GM21423 (cell line): ENCODE results near the gene COL9A3.

Experiments
- ATAC-seq: cut with Tn5 transposase; IDR thresholded peaks from one replicate; pipeline ENCODE4 v1.9.1; 2021; ENCODE audit warnings: mild to moderate bottlenecking, moderate library complexity; ENCODE audit not compliant: unreplicated experiment

COL9A3 gene

DNA sequence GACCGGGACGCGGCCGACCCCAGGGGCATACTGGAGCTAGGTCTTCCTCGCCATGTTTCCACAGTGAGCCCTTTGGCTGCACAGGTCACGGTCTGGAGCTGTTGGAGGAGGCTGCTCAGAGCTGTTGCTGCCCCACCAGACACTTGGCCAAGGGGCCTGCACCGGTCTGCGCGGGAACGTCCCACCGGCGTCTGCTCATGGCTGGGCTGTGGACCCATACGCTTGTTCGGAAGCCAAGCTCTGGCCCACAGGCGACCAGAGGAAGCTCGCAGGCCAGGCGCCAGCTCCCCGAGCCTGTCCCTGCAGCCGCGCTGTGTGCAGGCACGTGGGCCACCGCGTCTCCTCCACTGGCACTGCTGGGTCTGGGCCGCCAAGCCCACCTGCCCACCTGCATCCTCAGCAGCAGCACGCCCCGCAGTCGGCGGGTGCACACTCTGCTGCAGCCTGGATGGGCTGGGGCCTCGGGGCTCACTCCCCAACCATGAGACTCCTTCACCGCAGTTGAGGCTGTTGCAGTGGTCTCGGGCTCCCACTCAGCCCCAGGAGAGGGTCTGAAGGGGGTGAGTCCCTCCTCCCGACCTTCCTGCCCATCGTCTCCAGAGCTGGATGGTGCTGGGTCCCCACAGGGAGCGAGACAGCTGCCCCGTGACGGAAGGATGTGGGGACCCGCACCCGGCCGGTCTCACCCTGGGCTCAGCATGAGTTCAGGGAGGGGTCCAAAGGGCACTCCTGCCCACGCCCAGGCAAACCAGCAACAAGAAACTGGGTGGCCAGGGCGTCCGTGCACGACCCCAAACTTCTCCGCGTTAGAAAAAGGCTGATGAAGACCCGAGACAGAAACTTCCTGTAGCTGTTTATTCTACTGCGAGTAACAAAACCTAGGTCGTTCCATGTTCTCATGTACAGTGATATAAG lies 60.3 kb downstream of the COL9A3 start:
- ATAC-seq: no peak

GRCh38 chr20:62878244-62879038 lies 61.6 kb downstream of the COL9A3 start:
- no peak for ATAC-seq

GRCh38 chr20:62879275-62880146 lies 62.7 kb downstream of the COL9A3 start:
- ATAC-seq: no peak

DNA sequence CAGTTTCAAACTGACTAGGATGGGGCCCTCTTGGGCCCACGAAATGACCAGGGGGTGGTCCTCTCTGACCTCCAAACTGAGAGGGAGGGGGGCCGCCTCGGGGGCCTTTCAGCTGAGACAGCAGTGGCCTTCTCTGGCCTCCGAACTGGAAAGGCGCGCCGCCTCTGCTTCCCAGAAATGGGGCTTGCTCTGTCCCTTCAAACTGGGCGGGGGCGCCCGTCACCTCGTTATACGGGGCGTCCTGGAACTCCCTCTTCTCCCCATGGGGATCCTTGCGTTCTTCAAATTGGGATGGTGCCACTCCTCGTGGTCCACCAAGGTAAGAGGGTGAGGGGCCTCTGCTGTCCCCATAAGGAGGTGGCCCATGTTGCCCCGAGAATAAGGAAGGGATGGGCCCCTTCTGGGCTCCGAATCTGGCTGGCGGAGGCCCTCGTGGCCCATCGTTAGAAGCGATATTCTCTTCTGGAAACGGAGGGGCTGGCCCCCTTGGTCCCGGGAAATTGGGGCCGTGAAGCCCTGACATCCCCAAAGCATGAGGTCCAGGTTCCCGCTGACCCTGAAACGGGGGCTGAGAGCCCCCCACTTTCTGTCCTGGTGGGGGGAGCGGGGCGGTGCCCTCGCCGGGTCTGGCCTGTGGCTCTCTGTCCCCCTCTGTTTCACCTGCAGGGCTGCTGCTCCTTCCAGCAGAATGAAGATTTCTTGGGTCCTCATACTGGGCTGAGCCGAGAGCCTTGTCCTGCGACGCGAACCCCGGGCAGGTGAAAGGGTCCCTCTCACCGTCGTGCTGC lies 63.5 kb downstream of the COL9A3 start:
- ATAC-seq: no peak

GRCh38 chr20:62880935-62881661 lies 64.2 kb downstream of the COL9A3 start:
- no peak for ATAC-seq

DNA sequence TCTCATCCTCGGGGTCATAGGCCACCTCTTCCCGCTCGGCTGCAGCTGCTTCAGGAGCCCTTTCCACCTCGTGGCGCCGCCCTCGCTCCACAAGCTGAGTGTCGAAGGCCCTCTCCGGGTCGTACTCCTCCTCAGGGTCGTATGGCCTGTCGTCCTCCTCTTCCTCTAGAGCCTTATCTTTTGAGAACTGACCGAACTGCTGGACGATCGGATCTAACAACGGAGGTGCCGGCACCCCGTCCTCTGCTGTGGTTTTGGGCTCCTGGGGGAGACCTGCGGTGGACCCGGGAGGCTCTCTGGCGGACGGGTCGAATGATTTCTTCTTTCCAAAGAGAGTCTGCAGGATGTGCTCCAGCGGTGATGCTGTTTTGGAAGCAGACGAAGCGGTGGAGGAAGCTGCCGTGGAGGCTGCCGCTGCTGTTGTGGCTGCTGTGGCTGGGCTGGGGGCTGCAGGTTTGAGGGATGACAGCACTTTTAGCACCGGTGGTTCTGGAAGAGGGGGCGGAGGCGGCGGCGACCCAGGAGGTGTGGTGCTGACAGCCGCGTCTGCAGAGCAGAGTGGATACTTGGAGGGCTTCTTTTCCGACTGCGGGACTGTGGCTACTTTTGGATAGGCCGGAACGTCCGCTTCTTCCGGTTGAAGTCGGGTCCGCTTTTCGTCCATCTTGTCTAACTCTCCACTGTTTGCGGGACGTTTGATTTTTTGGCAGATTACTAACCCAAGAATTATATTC lies 65.0 kb downstream of the COL9A3 start:
- ATAC-seq: no peak

DNA sequence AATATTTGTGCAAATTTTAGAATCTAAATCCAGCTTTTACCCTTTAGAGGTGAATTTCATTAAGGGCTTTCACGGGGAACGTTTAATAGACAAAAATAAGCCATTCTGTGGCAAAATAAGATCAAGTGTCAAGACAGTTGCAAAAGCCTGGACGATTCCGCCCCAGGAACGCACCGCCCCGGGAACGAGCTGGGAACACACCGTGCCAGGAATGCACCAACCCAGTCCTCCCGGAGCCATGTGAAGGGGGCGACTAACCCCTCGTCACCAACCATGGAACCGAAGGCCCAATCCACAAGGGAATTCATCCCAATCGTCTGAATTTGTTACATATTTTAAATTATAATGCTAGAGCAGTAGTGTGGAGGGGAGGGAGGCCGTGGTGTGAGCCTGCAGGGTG lies 65.6 kb downstream of the COL9A3 start:
- no peak for ATAC-seq

- no peak for ATAC-seq
Measured at GRCh38 chr20:62884556-62884955, 67.7 kb downstream of the COL9A3 start.

DNA sequence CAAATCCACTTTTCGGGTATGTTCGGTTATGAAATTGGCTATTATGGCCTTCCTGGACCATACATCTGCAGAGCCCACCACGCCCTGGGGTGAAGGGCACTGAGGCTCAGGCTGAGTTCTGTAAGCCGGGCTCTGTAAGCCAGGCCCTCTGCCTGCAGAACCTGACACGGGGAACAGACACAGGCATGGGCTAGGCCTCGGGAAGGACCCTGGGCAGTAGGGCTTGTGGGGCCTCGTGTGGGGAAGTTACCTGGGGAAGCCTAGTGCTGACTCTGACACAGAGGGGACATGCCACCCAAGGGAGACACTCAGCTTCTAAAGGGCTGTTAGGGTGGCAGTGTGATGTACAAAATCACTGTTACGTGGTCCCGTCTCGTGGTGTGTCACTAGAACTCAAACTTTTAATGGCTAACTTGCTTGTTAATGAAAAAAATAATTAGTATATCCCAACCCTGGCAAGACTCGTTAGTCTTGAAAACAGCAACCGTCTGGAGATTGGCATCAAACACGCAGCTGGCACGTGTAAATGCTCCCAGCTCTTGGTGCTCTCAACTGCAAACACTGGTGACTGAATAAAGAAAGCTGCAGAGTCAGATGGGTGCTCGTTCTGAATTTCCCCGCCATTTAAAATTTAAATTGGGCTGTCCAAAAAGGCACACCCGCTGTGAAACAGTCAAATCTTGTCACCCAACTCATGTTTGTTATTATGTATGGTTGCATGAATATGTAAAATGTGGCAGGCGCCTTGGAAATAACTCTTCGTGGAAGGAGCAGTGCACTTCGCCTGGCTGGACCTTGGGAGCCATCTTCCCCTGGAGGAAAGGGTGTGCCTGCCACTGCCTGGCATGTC lies 68.4 kb downstream of the COL9A3 start:
- ATAC-seq: no peak

GRCh38 chr20:62885896-62886708 lies 69.3 kb downstream of the COL9A3 start:
- ATAC-seq: no peak

GRCh38 chr20:62886709-62887058 lies 69.8 kb downstream of the COL9A3 start:
- ATAC-seq: no peak

DNA sequence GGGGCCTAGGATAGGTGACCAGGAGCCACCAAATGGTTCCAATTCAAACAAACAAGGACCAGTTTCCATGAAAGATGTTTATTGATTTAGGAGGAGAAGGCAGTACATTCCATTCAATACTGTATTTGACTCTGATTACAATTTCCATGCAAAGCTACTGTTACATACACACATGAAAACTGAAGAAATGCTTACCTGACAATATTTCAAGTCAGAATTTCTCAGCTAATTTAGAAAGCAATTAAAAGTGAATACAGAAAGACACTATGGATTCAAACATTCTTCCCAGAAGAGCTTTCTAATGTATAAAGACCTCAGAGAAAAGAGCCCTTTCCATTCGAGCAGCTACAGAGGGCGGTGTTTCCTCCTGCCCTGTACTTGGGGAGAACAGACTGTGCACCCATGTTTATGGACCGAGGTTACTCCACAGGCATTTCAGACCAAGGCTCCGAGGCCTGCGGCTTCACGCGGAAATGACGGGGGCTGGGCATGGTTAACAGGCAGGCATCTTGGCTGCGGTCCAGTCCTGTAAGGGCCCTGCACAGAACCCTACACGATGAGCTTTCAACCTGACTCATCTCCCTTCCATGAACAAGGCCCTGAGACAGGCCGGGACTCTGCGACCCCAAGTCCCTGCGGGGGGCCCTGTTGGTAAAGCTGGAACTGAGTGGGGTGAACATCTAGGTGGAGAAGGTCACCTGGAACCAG lies 70.5 kb downstream of the COL9A3 start:
- ATAC-seq: no peak

GRCh38 chr20:62887860-62888239 lies 71.0 kb downstream of the COL9A3 start:
- ATAC-seq: no peak

- ATAC-seq: no peak
Measured at GRCh38 chr20:62888406-62888805, 71.6 kb downstream of the COL9A3 start.

- no peak for ATAC-seq
Measured at GRCh38 chr20:62888910-62889309, 72.1 kb downstream of the COL9A3 start.

DNA sequence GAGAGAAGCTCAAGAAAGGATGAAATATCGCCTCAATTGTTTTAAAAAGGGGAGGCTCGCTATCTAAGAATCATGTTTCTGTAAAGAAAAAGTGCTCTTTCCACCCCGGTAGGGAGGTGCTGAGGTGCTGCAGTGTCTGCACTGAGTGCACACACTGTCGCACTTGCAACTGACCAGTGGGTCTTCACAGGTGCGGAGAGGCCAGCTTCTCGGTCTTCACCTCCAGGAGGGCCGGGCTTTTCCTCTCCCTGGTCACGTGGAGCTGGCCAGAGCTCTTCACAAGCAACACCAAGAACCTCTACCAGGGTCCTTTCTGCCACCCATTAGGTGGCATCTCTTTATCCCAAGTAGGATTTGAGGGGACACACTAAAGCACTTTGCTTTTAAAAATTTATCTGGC lies 72.6 kb downstream of the COL9A3 start:
- no peak for ATAC-seq

DNA sequence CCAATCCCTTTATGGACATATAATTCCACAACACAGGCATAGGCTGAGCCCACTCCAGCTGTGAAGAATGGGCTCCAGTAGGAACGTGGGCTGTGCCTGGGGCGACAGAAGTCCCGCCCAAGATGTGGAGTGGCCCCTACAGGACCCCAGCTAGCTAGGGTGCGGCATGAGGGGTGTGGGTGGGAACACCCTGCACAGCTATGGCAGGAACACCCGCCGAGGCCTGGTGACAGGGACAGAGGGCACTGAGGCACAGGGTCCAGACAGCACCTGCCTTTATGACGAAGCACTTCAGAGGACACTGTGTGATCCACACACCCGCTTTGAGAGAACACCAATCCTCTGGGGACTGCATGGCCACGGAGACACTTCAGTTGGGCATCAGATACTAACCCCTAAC lies 73.0 kb downstream of the COL9A3 start:
- ATAC-seq: no peak
